MV-4-11 (cell line): ENCODE results near the gene C11orf68.
"Not testable (repeated sequence)": the region's sequence is repeated elsewhere in the genome, so short reads cannot be mapped to it uniquely, and the experiment has no call there.

Source experiments
- DNase-seq: peaks from one replicate; lab custom pipeline; 2025; lab: John Stamatoyannopoulos, UW

The C11orf68 gene

GRCh38 chr11:65912845-65913244 is 6.0 kb downstream of the C11orf68 start:
- no peak for DNase-seq

- DNase-seq = peak; percentile 72
These were observed 6.9 kb downstream of the C11orf68 start for GRCh38 chr11:65911682-65912568.

GRCh38 chr11:65907878-65908277 is 11.0 kb downstream of the C11orf68 start:
- no peak for DNase-seq

GRCh38 chr11:65906602-65907001 is 12.3 kb downstream of the C11orf68 start:
- DNase-seq = peak; percentile 44

- DNase-seq = no peak
These were observed 15.1 kb downstream of the C11orf68 start for GRCh38 chr11:65903715-65904114.

GRCh38 chr11:65903068-65903481 is 15.8 kb downstream of the C11orf68 start:
- DNase-seq = peak; percentile 76

- no peak for DNase-seq
These were observed 18.0 kb downstream of the C11orf68 start for GRCh38 chr11:65900899-65901180.

GRCh38 chr11:65900125-65900898 is 18.6 kb downstream of the C11orf68 start, which contains the start of gene FOSL1:
FOSL1 (minus strand) TSS chr11:65900388; CDS start chr11:65900339, 49 bp downstream.
- DNase-seq = peak; percentile 85

GRCh38 chr11:65899356-65900124 is 19.3 kb downstream of the C11orf68 start:
- peak; percentile 43 for DNase-seq

GRCh38 chr11:65898656-65899355 is 20.1 kb downstream of the C11orf68 start:
- no peak for DNase-seq

GRCh38 chr11:65897020-65897471 is 21.8 kb downstream of the C11orf68 start:
- no peak for DNase-seq

GRCh38 chr11:65896034-65896999 is 22.5 kb downstream of the C11orf68 start:
- no peak for DNase-seq

GRCh38 chr11:65895482-65895981 is 23.3 kb downstream of the C11orf68 start:
- no peak for DNase-seq

GRCh38 chr11:65894034-65894591 is 24.7 kb downstream of the C11orf68 start:
- peak; percentile 39 for DNase-seq

- no peak for DNase-seq
These were observed 26.1 kb downstream of the C11orf68 start for GRCh38 chr11:65892661-65893317.

- DNase-seq = not testable (repeated sequence)
These were observed 26.7 kb downstream of the C11orf68 start for GRCh38 chr11:65892137-65892540.

- peak; percentile 44 for DNase-seq
These were observed 27.4 kb downstream of the C11orf68 start for GRCh38 chr11:65891219-65892136.
